Cardiac fibroblast (primary cell): Measurements from ENCODE around the gene KRTAP5-8.

Source experiments
- DNase-seq, 2 donors: peaks; one replicate each; pipeline versions ENCODE4 v3.0.0 to v3.0.0-alpha.2; 2010; ENCODE audit warnings: low read depth in 2 of 2
- H3K4me3 ChIP-seq, 2 donors: replicated peaks in 1 of 2; 1 replicate in 1 of 2; 2 replicates in 1 of 2; pipeline ENCODE4 v1.5.1; 2011; ENCODE audit warnings: low read depth in 2 of 2, low read length in 2 of 2, mild to moderate bottlenecking in 2 of 2, moderate library complexity in 1 of 2
- CTCF ChIP-seq: IDR thresholded peaks from one replicate; pipeline ENCODE4 v1.5.1; 2011; ENCODE audit warnings: low read depth, mild to moderate bottlenecking, low read length, inconsistent platforms

The KRTAP5-8 gene

DNA sequence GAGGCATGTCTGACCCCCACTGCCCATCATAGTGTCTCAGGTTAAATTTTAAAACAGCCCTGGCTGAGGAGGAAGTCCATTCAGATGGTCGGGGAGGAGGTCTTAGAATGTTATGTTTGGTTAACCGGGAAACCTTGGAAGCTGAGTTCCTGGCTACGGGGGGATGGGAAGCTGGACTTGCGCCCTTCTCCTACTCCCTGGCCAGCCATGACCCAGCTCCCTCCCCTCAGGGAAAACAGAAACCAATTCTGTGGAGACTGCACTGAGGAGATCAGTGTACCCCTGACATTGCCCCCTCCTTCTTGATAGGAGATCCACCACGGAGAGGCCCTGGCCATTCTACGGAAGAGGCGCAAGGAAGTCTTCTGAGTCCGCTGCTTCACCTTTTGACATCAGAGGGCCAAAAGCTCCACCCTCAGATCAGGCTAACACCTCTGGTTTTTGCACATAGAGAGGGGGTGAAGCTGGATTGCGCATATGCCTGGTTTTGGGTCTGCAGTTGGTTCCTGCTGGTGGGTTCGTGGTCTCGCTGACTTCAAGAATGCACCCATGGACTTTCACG, 7.7 kb downstream of the KRTAP5-8 start:
- no peak overlapping the region for H3K4me3 ChIP-seq
- no peak for TF ChIP-seq CTCF
- no peak for DNase-seq

GRCh38 chr11:71548120-71548519, 10.3 kb downstream of the KRTAP5-8 start, which contains the start of gene KRTAP5-9:
TSS of gene KRTAP5-9 (plus strand) at chr11:71548420. CDS start at chr11:71548658, 238 bp downstream.
- no peak for TF ChIP-seq CTCF
- DNase-seq = no peak
- H3K4me3 ChIP-seq = no peak within 1 kb of the TSS

DNA sequence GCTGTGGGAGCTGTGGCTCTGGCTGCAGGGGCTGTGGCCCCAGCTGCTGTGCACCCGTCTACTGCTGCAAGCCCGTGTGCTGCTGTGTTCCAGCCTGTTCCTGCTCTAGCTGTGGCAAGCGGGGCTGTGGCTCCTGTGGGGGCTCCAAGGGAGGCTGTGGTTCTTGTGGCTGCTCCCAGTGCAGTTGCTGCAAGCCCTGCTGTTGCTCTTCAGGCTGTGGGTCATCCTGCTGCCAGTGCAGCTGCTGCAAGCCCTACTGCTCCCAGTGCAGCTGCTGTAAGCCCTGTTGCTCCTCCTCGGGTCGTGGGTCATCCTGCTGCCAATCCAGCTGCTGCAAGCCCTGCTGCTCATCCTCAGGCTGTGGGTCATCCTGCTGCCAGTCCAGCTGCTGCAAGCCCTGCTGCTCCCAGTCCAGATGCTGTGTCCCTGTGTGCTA, 10.9 kb downstream of the KRTAP5-8 start:
- no peak overlapping the region for H3K4me3 ChIP-seq
- TF ChIP-seq CTCF = no peak
- DNase-seq = no peak

- no peak overlapping the region for H3K4me3 ChIP-seq
- TF ChIP-seq CTCF = no peak
- no peak for DNase-seq
Observed at GRCh38 chr11:71551711-71552110, 13.9 kb downstream of the KRTAP5-8 start.

GRCh38 chr11:71554996-71555395, 17.2 kb downstream of the KRTAP5-8 start:
- TF ChIP-seq CTCF = no peak
- H3K4me3 ChIP-seq = no peak overlapping the region
- no peak for DNase-seq

DNA sequence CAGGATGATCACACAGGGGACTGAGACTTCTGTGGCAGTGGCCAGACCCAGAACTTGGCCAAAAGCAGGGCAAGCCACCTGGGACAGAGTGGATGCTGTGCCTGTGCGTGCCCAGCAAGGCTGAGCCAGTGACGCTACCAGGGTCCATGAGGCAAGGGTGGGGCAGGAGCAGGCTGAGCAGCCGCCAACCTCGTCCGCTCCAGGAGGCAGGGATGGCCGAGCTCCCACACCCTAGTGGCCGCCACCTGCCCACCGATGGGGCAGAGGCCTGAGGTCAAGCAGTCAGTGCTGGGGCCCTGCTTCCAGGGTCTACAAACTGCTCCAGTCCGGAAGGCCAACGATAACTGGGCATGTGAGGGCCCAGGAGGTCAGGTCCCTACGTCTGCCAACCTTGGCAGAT, 17.7 kb downstream of the KRTAP5-8 start:
- no peak for TF ChIP-seq CTCF

GRCh38 chr11:71556018-71556417, 18.2 kb downstream of the KRTAP5-8 start:
- no peak for TF ChIP-seq CTCF
- no peak overlapping the region for H3K4me3 ChIP-seq
- DNase-seq = no peak

More for the DNA sequence above, 17.7 kb downstream of the KRTAP5-8 start:
- DNase-seq = no peak
- H3K4me3 ChIP-seq = no peak overlapping the region
